ENCODE results near the gene LY6G6D.
A peak's percentile ranks its signal among the peaks of the same experiment; 100 is the strongest.

Gene LY6G6D, protein sequence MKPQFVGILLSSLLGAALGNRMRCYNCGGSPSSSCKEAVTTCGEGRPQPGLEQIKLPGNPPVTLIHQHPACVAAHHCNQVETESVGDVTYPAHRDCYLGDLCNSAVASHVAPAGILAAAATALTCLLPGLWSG

DNA sequence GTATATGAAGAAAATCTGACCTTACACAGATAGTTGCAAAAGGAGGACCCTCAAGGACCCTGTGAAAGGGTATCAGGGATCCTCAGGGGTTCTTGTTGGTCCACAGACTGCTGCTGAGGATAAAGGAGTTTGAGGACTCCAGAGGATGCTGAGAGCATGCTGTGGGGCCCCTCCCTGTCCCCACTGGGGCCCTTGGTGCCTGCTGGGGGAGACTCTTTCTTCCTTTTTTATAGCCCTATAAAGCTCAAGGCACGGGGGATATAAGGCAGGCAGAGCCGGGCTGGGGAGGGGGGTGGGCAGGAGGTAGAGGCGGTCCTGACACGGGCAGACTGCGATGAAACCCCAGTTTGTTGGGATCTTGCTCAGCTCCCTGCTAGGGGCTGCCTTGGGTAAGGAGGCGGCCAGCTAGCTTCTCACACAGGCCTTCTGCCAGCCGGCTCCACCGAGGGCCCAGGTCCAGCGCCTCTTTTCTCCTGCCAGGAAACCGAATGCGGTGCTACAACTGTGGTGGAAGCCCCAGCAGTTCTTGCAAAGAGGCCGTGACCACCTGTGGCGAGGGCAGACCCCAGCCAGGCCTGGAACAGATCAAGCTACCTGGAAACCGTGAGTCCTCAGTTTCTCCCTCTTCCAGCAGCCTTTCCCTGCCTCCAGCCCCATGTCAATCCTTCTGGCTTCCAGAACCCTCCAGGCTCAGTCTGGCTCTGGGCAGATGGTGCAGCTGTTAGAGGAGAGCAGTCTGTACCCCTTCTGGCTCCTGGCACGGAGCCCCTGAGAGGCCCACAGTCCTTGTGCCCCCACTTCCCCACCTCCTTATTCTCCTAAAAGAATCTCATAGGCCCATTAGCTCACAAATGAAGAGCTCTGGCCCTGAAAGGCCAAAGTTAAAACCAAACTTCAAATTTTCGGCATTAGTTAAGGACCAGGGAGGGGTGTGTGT is at the start of gene LY6G6D:
LY6G6D (plus strand) TSS at position 327 of the 937 bp plus-strand sequence; CDS start at position 335, 8 bp downstream.
- no peak for DNase-seq

DNA sequence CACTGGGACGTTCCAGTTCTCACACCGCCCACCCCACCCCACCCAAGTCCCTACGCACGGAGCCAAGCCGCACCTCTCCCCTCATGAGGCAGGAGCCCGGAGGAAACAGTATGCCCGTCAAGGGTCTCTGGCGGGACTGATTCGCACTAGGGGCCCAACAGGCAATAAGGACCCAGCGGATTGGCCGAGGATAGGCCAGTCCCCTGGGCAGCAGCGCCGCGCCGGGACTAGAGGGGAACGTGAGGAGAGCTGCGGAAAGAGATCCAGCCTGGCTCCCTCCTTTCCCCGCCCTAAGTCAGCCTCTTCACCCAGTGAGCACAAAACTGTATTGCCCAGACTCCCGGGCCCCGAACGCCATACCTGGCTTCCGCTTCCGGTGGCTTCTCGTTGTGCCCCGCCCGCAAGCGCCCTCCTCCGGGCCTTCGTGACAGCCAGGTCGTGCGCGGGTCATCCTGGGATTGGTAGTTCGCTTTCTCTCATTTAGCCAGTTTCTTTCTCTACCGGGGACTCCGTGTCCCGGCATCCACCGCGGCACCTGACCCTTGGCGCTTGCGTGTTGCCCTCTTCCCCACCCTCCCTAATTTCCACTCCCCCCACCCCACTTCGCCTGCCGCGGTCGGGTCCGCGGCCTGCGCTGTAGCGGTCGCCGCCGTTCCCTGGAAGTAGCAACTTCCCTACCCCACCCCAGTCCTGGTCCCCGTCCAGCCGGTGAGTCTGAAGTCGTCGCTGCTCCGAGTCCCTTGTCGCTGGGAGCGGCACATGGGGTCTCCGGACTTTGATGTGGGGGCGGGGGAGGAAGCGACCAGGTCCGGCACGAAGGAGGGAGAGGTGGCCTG is 49.4 kb upstream of the LY6G6D start, which contains the start of gene CSNK2B:
CSNK2B (plus strand) TSS at position 580 of the 836 bp plus-strand sequence. CDS start 752 bp downstream, outside the sequence.
- peak; percentile 97 for DNase-seq

DNA sequence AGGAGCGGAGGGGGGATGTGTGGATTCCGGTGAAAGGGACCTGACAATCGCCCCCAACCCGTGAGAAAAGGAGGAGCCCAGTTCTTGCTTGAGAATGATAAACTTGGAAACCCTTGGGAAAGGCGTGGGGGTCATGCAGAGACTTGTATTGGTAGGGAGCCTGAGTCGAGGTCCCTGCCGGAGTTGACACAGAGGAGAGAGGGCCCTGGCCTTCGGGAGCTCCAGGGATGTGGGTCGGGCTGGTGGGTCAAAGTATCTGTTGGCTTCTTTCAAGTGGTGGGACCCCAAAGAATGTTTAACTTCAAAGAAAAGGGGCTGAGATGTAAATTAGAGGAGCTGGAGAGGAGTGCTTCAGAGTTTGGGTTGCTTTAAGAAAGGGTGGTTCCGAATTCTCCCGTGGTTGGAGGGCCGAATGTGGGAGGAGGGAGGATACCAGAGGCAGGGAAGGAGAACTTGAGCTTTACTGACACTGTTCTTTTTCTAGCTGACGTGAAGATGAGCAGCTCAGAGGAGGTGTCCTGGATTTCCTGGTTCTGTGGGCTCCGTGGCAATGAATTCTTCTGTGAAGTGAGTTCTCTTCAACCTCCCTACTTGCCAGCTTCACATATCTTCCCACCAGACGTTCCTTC is 48.7 kb upstream of the LY6G6D start:
- no peak for DNase-seq

DNA sequence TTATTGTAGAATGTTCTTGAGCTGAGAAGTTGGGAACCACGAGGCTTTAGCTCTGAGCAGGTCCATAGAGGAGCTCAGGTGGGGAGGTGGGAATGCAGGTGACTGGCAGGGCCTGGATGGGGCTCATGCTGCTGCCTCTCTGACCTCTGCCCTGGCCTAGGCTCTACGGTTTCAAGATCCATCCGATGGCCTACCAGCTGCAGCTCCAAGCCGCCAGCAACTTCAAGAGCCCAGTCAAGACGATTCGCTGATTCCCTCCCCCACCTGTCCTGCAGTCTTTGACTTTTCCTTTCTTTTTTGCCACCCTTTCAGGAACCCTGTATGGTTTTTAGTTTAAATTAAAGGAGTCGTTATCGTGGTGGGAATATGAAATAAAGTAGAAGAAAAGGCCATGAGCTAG is 45.5 kb upstream of the LY6G6D start, which contains the start of gene LY6G5B:
LY6G5B (plus strand) TSS at position 301 of the 400 bp plus-strand sequence. CDS start 975 bp downstream, outside the sequence.
- DNase-seq, result no peak

DNA sequence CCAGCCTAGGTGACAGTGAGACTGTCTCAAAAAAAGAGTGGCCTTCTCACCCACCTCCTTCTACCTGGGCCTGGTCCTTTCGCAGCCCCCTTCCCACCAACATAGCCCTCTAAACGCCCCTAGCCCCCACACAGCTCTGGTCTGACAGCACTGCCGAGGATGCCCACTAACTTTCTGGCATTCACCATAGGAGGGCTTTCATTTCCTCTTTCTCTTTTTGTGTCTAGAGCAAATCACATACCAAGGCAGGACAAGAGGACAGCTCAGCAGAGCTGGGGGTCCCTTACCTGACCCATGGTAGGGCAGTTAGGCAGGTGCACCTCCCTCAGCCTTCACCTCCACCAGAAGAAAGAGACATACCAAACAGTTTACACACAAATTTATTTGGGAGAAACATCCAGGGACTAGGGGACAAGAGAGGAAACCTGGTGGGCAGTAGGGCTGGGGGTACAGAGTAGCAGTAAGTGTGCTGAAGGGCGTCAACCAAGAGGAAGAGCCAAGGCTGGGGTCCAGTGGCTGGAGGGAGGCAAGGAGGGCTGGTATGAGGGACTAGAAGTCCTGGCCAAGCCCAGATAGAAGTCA is 38.7 kb upstream of the LY6G6D start:
- no peak for DNase-seq

DNA sequence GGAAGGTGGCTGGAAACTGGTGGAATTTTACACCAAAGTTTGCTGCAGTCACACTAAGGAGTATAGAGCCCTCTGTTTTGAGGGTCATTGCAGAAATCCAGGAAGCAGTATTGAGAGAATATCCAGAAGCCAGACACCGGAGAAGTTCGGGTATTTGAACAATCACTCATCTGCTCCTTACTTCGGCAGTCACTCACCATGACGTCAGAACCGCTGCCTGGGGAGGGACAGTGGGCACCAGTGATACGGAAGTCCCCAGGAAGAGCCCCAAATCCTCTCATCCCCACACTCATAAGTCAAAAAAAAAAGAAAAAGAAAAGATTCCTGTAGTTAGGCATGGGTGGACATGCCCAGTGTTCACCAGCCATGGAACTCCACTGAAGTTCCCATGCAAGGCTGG is 38.2 kb upstream of the LY6G6D start:
- no peak for DNase-seq

DNA sequence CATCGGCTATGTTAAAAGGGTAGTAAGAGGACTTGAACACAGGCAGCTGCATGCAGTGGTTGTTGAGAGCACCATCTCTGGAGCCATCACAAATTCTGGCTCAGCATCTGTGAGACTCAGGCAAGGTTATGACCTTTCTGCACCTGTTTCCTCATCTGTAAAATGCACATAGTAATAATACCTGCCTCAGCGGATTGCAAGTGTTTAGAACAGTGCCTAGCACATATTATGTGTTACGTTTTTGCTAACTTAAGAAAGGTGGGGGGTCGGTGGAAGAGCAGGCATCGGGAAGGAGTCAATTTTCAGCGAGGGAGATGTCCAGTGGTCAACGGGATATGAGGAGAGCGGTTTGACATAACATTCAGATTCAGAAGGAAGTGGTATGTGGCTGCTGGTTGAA is 37.2 kb upstream of the LY6G6D start:
- DNase-seq, result no peak

DNA sequence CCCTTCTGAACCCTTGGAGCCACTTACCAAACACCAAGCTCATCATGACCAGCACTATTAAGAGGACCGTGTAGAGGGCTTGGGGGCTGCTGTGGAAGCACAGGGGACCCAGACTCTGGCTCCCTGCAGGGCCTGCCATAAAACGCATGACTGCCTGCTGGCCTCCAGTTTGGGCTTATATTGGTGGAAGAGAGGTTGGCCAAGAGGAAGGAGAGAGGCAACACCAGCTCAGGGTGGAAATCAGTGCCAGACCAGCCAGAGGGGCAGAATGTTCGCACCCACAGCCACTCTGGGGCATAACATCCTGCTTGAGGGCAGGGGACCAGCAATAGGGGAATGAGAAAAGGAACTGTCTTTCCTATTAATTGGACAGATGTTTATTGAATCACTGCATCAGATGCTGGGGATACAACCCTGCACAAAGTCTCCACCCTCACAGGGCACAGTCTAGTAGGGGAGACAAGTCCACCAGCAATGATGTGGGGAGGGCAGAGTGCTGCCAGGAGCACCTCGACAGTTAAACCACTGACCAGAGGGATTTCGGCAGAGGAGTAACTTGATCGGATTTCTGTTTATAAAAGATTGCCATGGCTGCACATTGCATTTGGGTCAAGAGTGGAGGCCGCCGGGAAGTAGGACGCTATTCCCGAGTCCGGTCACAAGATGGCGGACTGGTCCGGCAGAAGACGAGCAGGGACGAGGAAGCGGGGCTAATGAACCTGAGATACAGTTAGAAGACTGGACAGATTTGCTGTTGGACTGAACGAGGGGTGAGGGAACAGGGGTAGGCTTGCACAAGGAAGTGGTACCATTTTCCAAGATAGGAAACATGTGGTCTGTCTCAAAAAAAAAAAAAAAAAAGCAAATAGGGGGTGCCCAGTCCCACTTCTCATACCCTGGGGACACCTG is 34.7 kb upstream of the LY6G6D start, which contains the start of gene LY6G5C:
LY6G5C (minus strand) TSS at position 842 of the 909 bp plus-strand sequence; CDS start at position 148, 694 bp downstream.
- peak; percentile 61 for DNase-seq

DNA sequence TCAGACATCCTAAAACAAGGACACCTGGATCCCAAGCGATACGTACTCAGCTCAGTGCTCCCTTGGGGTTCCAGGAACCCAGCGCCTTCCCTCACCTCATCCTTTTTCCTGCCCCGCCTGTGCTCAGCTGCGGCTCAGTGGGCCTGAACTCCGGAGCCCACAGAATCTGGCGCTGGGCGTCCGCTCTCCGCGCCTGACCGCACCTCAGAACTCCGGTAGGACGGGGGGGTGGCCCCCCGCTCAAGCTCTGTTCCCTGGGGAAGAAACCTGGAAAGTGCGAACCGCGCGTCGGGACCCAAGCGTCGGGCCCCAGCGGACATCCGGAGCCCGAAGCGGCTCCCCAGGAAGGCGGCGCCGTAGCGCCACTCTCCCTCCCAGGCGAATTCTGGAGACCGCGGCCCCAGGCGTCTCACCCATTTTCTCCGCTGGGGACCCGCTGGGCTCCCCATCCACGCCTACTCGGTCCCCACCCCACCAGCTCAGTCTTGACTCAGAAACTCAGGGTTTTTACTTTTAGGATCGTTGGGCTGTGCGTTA is 33.9 kb upstream of the LY6G6D start:
- peak; percentile 48 for DNase-seq

DNA sequence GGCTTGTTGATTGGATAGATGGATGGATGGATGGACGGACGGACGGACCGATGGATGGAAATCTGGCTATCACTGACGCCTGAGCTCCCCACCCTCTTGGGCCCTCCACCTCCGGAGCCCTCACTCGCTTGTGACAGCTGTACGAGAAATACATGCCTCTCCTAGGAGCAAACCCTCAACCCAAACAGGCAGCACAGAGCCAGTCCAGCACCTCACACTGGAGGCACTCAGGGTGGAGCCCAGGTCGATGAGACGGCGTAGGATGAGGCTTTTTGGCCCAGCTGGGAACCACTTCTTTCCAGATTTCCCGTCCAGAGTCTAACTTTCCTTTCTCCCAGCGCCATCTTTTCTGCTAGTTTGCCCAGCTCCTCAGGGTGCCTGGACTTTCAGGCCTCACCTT is 31.6 kb upstream of the LY6G6D start:
- DNase-seq, result no peak

DNA sequence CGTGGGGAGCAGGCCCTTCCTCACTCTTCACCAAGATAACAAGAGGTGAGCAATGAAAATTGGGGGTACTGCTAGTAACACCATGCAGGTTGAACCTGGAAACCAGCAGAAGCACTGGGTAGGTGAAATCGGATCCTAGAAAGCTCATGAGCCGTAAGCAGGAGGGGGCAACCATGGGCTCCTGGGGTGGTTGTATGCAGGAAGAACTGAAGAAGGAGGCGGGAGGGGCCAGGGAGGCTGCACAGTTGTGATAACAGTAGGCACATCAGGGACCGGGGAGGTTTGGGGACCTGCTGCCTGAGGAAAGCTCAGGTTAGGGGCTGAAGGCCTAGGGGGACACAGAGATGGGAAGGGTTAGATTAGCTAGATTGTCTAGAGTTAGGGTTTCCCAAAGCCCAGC is 28.7 kb upstream of the LY6G6D start:
- DNase-seq, result no peak

DNA sequence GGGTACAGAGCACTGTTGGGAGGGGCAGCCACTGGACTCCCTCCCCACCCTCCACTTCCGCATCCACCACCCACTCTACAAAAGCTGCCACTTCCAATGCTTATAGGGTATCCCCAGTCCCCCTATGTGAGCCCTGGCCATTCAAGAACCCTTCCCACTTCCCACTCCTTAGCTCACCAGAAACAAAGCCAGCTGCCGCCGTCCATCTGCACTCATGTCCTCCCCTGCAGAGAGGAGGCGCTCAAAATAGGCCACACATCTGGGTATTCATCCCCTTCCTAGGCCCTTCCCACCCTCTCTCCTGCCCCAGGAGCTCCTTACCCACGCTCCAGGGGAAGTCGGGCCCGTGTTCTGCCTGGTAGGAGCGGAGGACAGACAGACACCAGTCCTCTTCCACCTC is 27.8 kb upstream of the LY6G6D start:
- DNase-seq, result no peak

DNA sequence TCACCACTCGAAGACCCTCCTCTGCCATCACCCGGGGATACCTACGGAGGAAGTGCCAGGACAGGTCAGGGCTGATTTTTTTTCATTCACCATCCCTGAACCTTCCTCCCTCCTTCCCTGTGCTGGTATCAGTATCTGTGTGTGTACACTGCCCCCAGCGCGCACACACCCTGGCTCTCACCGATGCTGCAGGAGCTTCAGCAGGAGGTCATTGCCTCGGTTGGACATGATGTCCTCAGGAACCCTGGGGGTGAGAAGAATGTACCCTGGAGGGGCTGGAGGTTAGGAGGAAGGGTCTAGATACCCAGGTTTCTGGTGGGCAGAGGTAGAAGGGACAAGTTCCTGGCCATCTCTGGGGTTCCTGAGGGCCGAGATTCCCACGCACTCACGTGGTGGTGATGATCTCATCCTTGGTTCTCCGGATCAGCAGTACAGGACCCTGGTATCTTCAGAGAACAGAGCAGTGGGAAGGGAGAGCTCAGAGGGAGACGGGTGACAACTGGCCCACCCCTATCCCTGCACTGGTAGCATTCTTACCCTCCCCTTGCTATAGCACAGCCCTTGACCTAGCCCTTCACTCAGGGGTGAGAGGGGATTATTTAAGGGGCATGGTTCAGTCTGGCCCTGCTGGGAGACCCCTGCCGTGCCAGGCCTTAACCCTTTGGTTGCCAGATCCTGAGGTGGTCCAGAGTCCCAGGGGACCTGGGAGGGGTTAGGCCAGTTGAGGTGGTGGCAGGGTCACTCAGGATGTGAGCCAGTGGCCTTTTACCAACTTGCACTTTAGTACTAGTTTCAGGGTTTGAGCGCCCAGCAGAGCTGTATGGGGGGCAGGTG is 27.1 kb upstream of the LY6G6D start:
- no peak for DNase-seq

DNA sequence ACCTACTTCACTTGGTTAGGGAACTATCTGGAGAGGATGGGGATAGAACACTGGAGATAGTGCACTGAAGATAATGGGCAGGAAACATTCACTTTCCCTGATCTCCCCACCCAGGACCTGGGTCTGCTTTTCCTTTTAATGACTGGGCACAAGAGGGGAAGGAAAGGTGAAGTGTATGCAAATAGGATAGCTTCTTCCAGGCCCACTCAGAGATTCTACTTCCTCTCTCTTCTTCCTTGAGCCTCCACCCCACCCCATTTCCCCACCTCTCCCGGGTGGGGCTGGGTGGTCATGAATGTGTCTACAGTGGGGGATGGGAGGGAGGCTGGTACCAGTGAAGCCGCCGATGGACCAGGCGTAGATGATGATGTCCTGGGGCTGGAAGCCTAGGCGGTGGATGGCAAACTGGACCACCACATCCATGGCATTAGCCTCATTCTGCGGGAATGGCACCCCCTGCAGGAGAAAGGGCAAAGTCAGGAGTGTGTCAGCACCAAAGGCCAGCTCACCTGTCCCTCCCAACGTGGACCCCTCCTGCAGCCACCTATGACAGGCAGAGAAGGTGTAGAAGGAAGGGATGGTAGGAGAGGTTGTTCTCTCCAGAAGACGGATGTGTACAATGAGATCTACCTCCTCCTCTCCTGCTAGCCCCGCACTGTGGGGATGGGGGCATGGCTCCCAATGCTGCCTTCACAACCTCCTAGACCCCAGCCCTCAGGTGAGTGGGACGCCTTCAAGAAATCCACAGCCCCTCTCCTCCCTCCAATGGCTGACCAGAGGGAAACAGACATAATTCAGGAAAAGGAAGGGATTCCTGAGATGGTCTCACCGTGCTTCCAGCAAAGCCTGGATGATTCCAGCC is 25.7 kb upstream of the LY6G6D start:
- peak; percentile 13 for DNase-seq

DNA sequence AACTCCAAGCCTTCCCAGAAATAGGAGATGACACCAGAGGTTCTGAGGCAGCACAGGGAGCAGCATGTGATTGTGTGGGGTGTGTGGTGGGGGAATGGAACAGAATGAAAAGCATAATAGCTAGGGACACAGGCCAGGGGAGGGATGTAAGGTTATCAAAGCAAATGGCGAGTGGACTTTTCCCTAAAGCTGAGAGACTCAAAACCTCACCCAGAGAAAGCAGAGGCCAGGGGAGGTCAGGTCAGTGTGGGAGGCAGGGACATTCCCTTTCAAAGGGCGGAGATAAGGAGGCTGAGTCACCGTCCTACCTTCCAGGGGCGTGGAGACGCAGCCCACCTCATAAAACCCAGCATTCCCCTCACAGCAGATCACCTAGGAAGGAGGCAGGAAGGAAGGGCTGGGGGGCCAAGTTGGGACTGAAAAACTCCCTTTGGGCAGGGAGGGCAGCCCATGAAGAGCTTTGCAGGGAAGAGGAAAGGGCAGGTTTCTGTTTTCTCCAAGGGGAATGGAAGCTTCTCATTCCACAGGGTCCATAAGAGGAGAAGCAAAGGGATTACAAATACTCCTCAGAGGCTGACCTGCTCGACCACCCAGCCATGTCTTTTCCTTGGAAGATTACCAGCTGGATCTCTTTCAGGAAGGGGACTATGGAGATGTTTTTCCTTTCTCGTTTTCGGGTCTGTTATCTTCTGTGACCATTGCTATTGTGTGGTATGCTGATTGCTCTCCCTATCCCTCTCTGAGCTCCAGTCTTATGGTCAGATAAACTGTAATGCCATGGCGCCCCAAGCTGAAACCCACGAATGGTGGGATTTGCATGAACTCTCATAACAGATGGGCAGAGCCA is 24.7 kb upstream of the LY6G6D start:
- DNase-seq, result no peak

DNA sequence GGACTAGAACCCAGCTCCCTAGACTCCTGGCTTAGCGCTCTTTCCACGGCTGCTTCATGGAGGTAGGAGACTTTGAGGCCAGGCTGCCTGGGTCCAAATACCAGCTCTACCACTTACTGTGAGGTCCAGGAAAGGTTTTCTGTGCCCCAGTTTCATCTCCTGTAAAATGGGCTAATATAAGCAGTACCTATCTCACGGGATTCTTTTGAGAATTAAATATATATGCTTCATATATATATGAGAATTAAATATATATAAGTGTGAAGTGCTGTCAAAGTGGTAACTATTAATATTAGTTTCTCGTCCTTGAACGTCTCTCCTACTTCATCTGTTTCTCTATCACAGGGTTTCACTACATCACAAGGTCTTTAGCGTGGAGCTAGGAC is 24.1 kb upstream of the LY6G6D start:
- DNase-seq, result no peak

DNA sequence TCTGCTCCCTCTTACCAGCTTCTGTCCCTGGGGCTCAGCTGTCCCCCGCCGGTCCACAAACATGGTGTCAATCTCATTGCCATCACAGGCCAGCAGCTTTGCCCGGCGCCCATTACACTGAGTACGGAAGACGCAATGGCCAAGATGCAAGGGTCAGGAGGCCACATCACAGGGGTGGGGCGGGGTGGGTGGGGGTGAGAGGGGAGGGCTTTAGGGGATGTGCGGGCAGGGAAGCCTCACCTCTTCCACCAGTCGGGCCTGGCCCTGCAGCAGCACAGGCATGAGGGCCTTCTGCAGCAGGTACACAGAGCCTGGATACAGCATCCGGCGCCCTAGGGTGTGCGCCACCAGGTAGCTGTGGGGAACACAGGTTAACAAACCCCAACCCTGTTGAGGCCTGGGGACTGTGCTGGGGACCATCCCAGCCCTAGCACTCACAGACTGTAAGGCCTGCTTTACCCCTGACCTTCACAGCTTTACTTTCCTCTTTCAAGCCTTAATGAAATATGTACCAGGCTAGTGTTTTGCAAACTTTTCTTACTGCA is 23.5 kb upstream of the LY6G6D start:
- no peak for DNase-seq

DNA sequence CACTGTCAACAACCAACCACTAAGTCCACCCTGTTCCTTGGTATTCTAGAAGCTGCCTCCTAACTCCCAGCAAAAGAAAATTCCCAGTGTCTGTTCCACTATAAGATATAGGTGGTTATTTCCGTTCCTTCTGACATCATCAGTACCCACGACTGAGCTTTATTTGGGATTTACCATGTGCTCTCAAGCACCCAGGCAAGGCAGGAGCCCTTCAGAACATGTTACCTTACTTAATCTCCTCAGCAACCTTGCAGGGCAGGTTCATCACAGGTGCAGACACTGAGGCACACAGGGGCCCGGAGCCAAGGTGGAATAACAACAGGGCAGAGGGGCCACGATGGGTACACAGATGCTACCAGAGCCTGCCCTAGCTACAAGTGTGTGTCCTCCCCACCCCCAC is 22.8 kb upstream of the LY6G6D start:
- DNase-seq, result no peak
